SK-N-SH (cell line): ENCODE measurements around the gene ELN. TPM values are rescaled to one million over a fixed set of nuclear protein-coding genes. Genes with fewer than 3 reads are reported as not detected.
"Not testable (repeated sequence)": the region's sequence is repeated elsewhere in the genome, so short reads cannot be mapped to it uniquely, and the experiment has no call there.

Experiments used
- CTCF ChIA-PET: fragments of 300-600, 350-600 bp; formaldehyde crosslinking; extraction: SDS; loops from one replicate; lab custom pipeline; 2021; lab: Yijun Ruan, JAX
- POLR2A ChIA-PET: fragments of 350-600 bp; sonication (Branson Sonifier 250); formaldehyde crosslinking; extraction: SDS; loops from one replicate; lab custom pipeline; 2020; ENCODE audit warnings: antibody characterized with exemption, inconsistent platforms; lab: Yijun Ruan, JAX
- DNase-seq: peaks from one replicate; pipeline ENCODE4 v3.0.0; 2012
- H2AFZ ChIP-seq: fragments of 200-600 bp; sonication (generic); 2 replicates; pipeline ENCODE4 v1.8.1; 2016; ENCODE audit warnings: antibody characterized with exemption, mild to moderate bottlenecking, low read depth
- H3F3A ChIP-seq: fragments of 200-600 bp; sonication (generic); replicated peaks from 2 replicates; pipeline ENCODE3; 2016; ENCODE audit warnings: antibody characterized with exemption, mild to moderate bottlenecking; ENCODE audit not compliant: insufficient read depth
- H3K27ac ChIP-seq, 2 experiments: fragments of 200-500 bp in 1 of 2; fragments of 200-600 bp in 1 of 2; sonication (Bioruptor generic) in 1 of 2; sonication (generic), shearing (Covaris generic) in 1 of 2; 2 replicates each; pipeline versions ENCODE4 v1.5.1 to v1.6.1; 2014 to 2016; ENCODE audit warnings: low read depth in 2 of 2, inconsistent platforms in 1 of 2, low read length in 1 of 2, mild to moderate bottlenecking in 1 of 2, mixed read lengths in 1 of 2
- H3K27me3 ChIP-seq: fragments of 200-600 bp; sonication (generic), shearing (Covaris generic); 2 replicates; pipeline ENCODE4 v1.6.1; 2016; ENCODE audit warnings: mixed run types; ENCODE audit not compliant: insufficient read depth
- H3K36me3 ChIP-seq, 2 experiments: fragments of 200-500 bp in 1 of 2; fragments of 200-600 bp in 1 of 2; sonication (Bioruptor generic) in 1 of 2; sonication (generic) in 1 of 2; replicated peaks in 1 of 2; 2 replicates each; pipeline versions ENCODE3 to v1.5.1; 2014 to 2016; ENCODE audit warnings: low read length in 1 of 2, mild to moderate bottlenecking in 1 of 2; ENCODE audit not compliant: insufficient read depth in 2 of 2, control insufficient read depth in 1 of 2
- H3K4me1 ChIP-seq, 2 experiments: fragments of 200-500 bp in 1 of 2; fragments of 200-600 bp in 1 of 2; sonication (Bioruptor generic) in 1 of 2; sonication (generic), shearing (Covaris generic) in 1 of 2; 2 replicates each; pipeline versions ENCODE4 v1.5.1 to v1.6.1; 2014 to 2016; ENCODE audit warnings: low read depth in 1 of 2, low read length in 1 of 2, mixed run types in 1 of 2; ENCODE audit not compliant: insufficient read depth in 2 of 2, control insufficient read depth in 1 of 2
- H3K4me2 ChIP-seq: fragments of 200-600 bp; sonication (generic), shearing (Covaris generic); 2 replicates; pipeline ENCODE4 v1.6.1; 2017; ENCODE audit warnings: mixed run types
- H3K4me3 ChIP-seq, 2 experiments: fragments of 200-500 bp in 1 of 2; fragments of 200-600 bp in 1 of 2; sonication (Bioruptor generic) in 1 of 2; sonication (generic), shearing (Covaris generic) in 1 of 2; 2 replicates each; pipeline versions ENCODE4 v1.5.1 to v1.8.1; 2014 to 2016; ENCODE audit warnings: low read depth in 2 of 2, inconsistent platforms in 1 of 2, low read length in 1 of 2, mild to moderate bottlenecking in 1 of 2, mixed read lengths in 1 of 2, moderate library complexity in 1 of 2
- H3K79me2 ChIP-seq: fragments of 200-600 bp; sonication (generic); 2 replicates; pipeline ENCODE4 v1.8.1; 2017; ENCODE audit warnings: mild to moderate bottlenecking; ENCODE audit not compliant: insufficient read depth
- H3K9ac ChIP-seq: fragments of 200-600 bp; sonication (generic); 2 replicates; pipeline ENCODE4 v1.6.1; 2017; ENCODE audit warnings: mixed run types
- H3K9me2 ChIP-seq: fragments of 200-600 bp; sonication (generic); 2 replicates; pipeline ENCODE4 v1.6.1; 2017; ENCODE audit warnings: mixed run types
- H3K9me3 ChIP-seq: fragments of 200-600 bp; sonication (generic); 2 replicates; pipeline ENCODE4 v1.6.1; 2017; ENCODE audit warnings: mixed run types, mild to moderate bottlenecking, moderate library complexity
- H4K20me1 ChIP-seq: fragments of 200-600 bp; sonication (generic); 2 replicates; pipeline ENCODE4 v1.6.1; 2017; ENCODE audit warnings: mild to moderate bottlenecking, mixed run types; ENCODE audit not compliant: insufficient read depth
- CHD2 ChIP-seq: fragments of 150-350 bp; IDR thresholded peaks from 2 replicates; pipeline ENCODE4 v1.6.1; 2018; ENCODE audit warnings: low read length; ENCODE audit not compliant: partially characterized antibody
- GABPA ChIP-seq: IDR thresholded peaks from 2 replicates; pipeline ENCODE4 v1.4.0; 2012; ENCODE audit warnings: low read depth, mild to moderate bottlenecking
- JUND ChIP-seq: IDR thresholded peaks from 2 replicates; pipeline ENCODE4 v1.4.0; 2012
- MXI1 ChIP-seq: IDR thresholded peaks from 2 replicates; pipeline ENCODE4 v1.6.1; 2012; ENCODE audit warnings: mild to moderate bottlenecking, low read depth, low read length, improper control_type of control experiment
- NFIC ChIP-seq: IDR thresholded peaks from 2 replicates; pipeline ENCODE4 v1.4.0; 2012; ENCODE audit warnings: borderline replicate concordance
- NRF1 ChIP-seq: IDR thresholded peaks from 2 replicates; pipeline ENCODE4 v1.6.1; 2012; ENCODE audit warnings: low read depth, mild to moderate bottlenecking, low read length
- RAD21 ChIP-seq: IDR thresholded peaks from 2 replicates; pipeline ENCODE4 v1.6.1; 2012; ENCODE audit warnings: mild to moderate bottlenecking, low read length
- TCF12 ChIP-seq: IDR thresholded peaks from 2 replicates; pipeline ENCODE4 v1.4.0; 2012
- YY1 ChIP-seq: IDR thresholded peaks from 2 replicates; pipeline ENCODE4 v1.4.0; 2012; ENCODE audit warnings: low read depth, mild to moderate bottlenecking
- WGBS: methylation state at CpG from one replicate; pipeline ENCODE4 v1.1.6; 2017; ENCODE audit warnings: low lambda C conversion rate; 5-methylcytosine and 5-hydroxymethylcytosine counted together
- polyA plus RNA-seq, 3 experiments: library from polyadenylated mRNA; depleted of rRNA; stranded (reverse); fragments of >200 nt; gene quantifications; 2 replicates each; pipeline ENCODE4 v1.2.3, GENCODE V29; 2012
- TF ChIP-seq, protein P1 (sequence below): IDR thresholded peaks from 2 replicates; pipeline ENCODE4 v1.4.0; 2012; ENCODE audit warnings: low read depth, borderline replicate concordance
- TF ChIP-seq, protein P2 (sequence below): fragments of 150-350 bp; IDR thresholded peaks from 2 replicates; pipeline ENCODE4 v1.6.1; 2017; ENCODE audit warnings: antibody characterized with exemption, low read length, low read depth, borderline replicate concordance
- TF ChIP-seq, protein P3 (sequence below): IDR thresholded peaks from 2 replicates; pipeline ENCODE4 v1.6.1; 2012; ENCODE audit warnings: mild to moderate bottlenecking, low read depth, low read length, moderate library complexity
- TF ChIP-seq, protein P4 (sequence below): IDR thresholded peaks from 2 replicates; pipeline ENCODE4 v1.4.0; 2012; ENCODE audit warnings: low read depth
- TF ChIP-seq, protein P5 (sequence below): IDR thresholded peaks from 2 replicates; pipeline ENCODE4; 2012

The ELN gene
- polyA plus RNA-seq, 1 of the 3 experiments (the other 2 are of a cell fraction), result 12.5 TPM

DNA sequence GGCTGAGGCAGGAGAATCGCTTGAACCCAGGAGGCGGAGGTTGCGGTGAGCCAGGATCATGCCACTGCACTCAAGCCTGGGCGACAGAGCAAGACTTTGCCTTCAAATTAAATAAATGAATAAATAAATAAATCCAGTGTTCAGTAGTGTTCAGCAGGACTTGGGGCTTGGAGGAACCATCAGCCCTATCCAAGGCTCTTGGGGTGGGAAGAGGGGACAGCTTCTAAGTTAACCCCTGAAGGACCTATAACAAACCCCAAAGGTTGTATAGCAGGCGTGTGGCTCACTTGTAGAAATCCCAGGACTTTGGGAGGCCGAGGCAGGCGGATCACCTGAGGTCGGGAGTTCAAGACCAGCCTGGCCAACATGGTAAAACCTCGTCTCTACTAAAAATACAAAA lies 48.3 kb upstream of the ELN start:
- H3K4me3 ChIP-seq, H3F3A ChIP-seq, H3K27ac ChIP-seq, POLR2A ChIA-PET, H2AFZ ChIP-seq, H3K27me3 ChIP-seq, H3K4me2 ChIP-seq, H3K9me3 ChIP-seq, H3K79me2 ChIP-seq, H3K36me3 ChIP-seq, H4K20me1 ChIP-seq, H3K9ac ChIP-seq, H3K9me2 ChIP-seq: not testable (repeated sequence)
- peak; percentile 15 for DNase-seq
- 93% methylated on average over 9 of the region's 9 CpGs for WGBS
- H3K4me1 ChIP-seq, result peaks cover 0 to 11% of the 10 kb centered on the region in 2 experiments; a peak in 1 of 4 replicates
- CTCF ChIA-PET, result interaction anchor here (1.1 to 2.0 kb wide), 7 partner anchors 9 to 88 kb away, joined by 3 to 13 read pairs (median 5); no protein-coding TSS in a partner anchor

DNA sequence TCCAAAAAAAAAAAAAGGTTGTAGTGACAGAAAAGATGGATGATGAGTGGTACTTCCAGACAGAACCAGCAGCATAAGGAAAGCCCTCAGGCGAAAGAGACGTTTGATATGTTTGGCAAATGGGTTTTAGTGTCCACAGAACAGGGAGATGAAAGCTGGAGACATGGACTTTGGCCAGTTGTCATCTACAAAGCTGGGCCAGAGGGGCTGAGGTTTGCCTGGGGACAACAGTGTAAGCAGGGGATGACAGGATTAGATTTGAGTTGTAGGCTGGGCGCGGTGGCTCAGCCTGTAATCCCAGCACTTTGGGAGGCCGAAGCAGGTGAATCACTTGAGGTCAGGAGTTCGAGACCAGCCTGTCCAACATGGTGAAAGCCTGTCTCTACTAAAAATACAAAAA lies 47.8 kb upstream of the ELN start:
- DNase-seq, result peak; percentile 34
- peaks cover 0 to 11% of the 10 kb centered on the region in 2 experiments; a peak in 1 of 4 replicates for H3K4me1 ChIP-seq
- TF ChIP-seq CHD2, result no peak
- no peak for TF ChIP-seq JUND
- TF ChIP-seq, protein P1, sequence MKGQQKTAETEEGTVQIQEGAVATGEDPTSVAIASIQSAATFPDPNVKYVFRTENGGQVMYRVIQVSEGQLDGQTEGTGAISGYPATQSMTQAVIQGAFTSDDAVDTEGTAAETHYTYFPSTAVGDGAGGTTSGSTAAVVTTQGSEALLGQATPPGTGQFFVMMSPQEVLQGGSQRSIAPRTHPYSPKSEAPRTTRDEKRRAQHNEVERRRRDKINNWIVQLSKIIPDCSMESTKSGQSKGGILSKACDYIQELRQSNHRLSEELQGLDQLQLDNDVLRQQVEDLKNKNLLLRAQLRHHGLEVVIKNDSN, result no peak
- TF ChIP-seq, protein P2, sequence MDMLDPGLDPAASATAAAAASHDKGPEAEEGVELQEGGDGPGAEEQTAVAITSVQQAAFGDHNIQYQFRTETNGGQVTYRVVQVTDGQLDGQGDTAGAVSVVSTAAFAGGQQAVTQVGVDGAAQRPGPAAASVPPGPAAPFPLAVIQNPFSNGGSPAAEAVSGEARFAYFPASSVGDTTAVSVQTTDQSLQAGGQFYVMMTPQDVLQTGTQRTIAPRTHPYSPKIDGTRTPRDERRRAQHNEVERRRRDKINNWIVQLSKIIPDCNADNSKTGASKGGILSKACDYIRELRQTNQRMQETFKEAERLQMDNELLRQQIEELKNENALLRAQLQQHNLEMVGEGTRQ, result no peak
- TF ChIP-seq MXI1, result no peak
- no peak for TF ChIP-seq TCF12
- TF ChIP-seq, protein P3, sequence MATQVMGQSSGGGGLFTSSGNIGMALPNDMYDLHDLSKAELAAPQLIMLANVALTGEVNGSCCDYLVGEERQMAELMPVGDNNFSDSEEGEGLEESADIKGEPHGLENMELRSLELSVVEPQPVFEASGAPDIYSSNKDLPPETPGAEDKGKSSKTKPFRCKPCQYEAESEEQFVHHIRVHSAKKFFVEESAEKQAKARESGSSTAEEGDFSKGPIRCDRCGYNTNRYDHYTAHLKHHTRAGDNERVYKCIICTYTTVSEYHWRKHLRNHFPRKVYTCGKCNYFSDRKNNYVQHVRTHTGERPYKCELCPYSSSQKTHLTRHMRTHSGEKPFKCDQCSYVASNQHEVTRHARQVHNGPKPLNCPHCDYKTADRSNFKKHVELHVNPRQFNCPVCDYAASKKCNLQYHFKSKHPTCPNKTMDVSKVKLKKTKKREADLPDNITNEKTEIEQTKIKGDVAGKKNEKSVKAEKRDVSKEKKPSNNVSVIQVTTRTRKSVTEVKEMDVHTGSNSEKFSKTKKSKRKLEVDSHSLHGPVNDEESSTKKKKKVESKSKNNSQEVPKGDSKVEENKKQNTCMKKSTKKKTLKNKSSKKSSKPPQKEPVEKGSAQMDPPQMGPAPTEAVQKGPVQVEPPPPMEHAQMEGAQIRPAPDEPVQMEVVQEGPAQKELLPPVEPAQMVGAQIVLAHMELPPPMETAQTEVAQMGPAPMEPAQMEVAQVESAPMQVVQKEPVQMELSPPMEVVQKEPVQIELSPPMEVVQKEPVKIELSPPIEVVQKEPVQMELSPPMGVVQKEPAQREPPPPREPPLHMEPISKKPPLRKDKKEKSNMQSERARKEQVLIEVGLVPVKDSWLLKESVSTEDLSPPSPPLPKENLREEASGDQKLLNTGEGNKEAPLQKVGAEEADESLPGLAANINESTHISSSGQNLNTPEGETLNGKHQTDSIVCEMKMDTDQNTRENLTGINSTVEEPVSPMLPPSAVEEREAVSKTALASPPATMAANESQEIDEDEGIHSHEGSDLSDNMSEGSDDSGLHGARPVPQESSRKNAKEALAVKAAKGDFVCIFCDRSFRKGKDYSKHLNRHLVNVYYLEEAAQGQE, result no peak
- no peak for TF ChIP-seq YY1
- no peak for TF ChIP-seq GABPA
- TF ChIP-seq, protein P4, sequence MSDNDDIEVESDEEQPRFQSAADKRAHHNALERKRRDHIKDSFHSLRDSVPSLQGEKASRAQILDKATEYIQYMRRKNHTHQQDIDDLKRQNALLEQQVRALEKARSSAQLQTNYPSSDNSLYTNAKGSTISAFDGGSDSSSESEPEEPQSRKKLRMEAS, result no peak
- TF ChIP-seq, protein P5, sequence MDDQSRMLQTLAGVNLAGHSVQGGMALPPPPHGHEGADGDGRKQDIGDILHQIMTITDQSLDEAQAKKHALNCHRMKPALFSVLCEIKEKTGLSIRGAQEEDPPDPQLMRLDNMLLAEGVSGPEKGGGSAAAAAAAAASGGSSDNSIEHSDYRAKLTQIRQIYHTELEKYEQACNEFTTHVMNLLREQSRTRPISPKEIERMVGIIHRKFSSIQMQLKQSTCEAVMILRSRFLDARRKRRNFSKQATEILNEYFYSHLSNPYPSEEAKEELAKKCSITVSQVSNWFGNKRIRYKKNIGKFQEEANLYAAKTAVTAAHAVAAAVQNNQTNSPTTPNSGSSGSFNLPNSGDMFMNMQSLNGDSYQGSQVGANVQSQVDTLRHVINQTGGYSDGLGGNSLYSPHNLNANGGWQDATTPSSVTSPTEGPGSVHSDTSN, result no peak
- no peak for TF ChIP-seq NFIC
- no peak for TF ChIP-seq NRF1
- TF ChIP-seq RAD21, result no peak
- no peaks in the 10 kb centered on the region for H3K79me2 ChIP-seq
- H2AFZ ChIP-seq, result no peak overlapping the region
- no peak overlapping the region for H3K4me2 ChIP-seq
- H3K9me2 ChIP-seq, result no peaks in the 10 kb centered on the region
- H3K36me3 ChIP-seq, result no peaks in the 10 kb centered on the region
- no peak overlapping the region for H3K9ac ChIP-seq
- no peaks in the 10 kb centered on the region for H3K27me3 ChIP-seq
- H3K27ac ChIP-seq, result no peak overlapping the region
- H3K9me3 ChIP-seq, result no peaks in the 10 kb centered on the region
- POLR2A ChIA-PET, result no interaction called here
- 93% methylated on average over 6 of the region's 6 CpGs for WGBS
- no peak overlapping the region for H3K4me3 ChIP-seq
- H3F3A ChIP-seq, result no peaks in the 10 kb centered on the region
- CTCF ChIA-PET, result interaction anchor here (0.8 to 1.7 kb wide), 3 partner anchors 9 to 60 kb away, joined by 3 to 5 read pairs (median 3); no protein-coding TSS in a partner anchor
- H4K20me1 ChIP-seq, result no peaks in the 10 kb centered on the region
